ENCODE data around the gene APLP1.

Gene APLP1

DNA sequence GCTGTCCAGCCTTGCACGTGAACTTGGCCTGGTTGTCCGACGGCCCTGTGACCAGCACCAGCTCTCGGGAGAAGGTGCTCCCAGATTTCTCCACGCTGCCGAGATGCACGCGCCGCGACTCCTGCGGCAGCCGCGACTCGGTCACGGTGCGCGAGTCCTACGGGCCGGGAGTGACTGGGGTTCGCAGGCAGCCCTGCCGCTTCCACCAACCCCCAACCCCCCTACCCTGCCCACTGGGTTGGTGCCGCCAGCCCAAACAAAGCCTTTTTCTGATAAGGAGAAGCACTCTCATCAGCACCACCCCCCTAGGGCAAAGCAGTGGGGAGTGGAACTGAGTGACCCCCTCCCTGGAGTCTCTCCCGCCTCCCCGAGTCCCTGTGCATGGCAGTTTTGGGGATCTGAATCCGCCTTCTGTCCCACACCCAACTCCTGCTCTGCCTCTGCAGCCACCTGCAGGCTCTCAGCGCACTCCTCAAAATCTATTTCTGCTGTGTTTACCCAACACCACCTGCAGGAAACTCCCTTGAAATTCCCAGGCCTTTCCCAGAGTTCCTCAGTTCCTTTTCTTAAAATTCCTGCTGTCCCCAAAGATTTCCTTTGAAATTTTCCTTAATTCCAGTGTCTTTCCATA is 22.2 kb upstream of the APLP1 start:
- TF ChIP-seq, protein P1, sequence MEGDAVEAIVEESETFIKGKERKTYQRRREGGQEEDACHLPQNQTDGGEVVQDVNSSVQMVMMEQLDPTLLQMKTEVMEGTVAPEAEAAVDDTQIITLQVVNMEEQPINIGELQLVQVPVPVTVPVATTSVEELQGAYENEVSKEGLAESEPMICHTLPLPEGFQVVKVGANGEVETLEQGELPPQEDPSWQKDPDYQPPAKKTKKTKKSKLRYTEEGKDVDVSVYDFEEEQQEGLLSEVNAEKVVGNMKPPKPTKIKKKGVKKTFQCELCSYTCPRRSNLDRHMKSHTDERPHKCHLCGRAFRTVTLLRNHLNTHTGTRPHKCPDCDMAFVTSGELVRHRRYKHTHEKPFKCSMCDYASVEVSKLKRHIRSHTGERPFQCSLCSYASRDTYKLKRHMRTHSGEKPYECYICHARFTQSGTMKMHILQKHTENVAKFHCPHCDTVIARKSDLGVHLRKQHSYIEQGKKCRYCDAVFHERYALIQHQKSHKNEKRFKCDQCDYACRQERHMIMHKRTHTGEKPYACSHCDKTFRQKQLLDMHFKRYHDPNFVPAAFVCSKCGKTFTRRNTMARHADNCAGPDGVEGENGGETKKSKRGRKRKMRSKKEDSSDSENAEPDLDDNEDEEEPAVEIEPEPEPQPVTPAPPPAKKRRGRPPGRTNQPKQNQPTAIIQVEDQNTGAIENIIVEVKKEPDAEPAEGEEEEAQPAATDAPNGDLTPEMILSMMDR (conservative IDR thresholded peaks at IDR 0.05; ENCODE audit: low read depth, low read length), result no peak
- H3K4me3 ChIP-seq (ENCODE audit: low read depth, low read length), result no peak overlapping the region
- DNase-seq (ENCODE audit: low read depth), result peak; percentile 5

DNA sequence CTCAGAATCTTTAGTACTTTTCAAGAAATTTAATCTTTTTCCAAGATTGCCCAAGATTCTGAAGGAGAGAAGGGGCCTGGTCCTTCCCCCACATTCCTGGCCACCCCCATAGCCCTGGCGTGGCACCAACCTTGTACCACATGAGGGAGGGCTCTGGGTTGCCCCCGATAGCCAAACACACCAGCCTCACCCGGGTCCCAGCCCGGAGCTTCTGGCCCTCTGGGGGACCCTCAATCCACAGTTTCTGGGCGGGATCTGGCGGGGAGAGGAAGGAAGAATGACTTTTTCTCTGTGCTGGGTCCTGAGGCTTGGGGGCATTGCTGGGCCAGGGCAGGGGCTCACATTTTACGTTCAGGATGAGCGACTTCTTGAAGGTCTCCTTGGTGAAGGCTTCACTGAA is 20.5 kb upstream of the APLP1 start:
- TF ChIP-seq, protein P1 (conservative IDR thresholded peaks at IDR 0.05; ENCODE audit: low read depth, low read length), result no peak
- H3K4me3 ChIP-seq (ENCODE audit: low read depth, low read length), result no peak overlapping the region
- DNase-seq (ENCODE audit: low read depth), result no peak

DNA sequence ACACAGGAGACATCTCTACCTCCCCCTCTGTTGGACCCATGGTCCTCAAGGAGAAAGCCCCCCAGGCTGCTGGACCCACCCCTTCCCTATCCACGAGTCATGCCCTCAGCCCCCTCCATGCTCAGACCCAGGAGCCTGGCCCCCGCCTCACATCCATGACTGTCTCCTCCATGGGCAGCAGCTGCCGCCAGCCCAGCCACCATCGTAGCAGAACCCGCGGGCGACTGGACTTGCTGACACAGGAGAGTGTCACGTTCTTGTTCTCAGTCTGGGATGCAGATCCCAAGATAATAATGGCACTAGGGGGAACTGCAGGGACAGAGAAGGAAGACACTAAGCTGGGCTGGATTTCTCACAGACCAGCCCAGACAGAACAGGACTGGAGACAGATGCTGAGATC is 19.9 kb upstream of the APLP1 start:
- TF ChIP-seq, protein P1 (conservative IDR thresholded peaks at IDR 0.05; ENCODE audit: low read depth, low read length), result no peak
- no peak for DNase-seq (ENCODE audit: low read depth)
- H3K4me3 ChIP-seq (ENCODE audit: low read depth, low read length), result no peak overlapping the region

DNA sequence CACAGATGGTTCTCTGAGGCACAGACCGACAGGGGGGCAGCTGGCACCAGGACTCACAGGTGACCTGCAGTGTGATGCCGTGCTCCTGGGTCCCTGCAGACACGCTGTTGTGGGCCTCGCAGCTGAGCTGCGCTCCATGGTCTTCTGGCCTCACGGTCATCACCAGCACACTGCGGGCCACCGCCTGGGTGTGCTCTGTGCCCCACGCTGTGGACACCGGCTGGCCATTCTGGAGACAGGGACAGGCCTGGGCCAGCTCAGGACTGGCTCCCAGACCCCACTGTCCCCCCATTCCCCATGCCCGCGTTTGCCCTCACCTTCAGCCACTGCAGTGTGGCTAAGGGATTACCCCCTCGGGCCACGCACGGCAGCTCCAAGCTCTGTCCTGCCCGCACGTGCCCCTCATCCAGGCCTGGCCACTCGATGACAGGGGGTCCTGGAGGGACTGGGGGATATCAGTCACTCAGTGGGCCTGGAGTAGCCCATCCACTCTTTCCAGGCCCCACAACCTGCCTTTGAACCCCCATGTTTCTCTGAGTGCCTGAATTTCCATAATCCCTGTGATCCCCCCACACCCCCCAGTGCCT is 19.4 kb upstream of the APLP1 start:
- H3K4me3 ChIP-seq (ENCODE audit: low read depth, low read length), result no peak overlapping the region
- no peak for DNase-seq (ENCODE audit: low read depth)
- TF ChIP-seq, protein P1 (conservative IDR thresholded peaks at IDR 0.05; ENCODE audit: low read depth, low read length), result no peak

DNA sequence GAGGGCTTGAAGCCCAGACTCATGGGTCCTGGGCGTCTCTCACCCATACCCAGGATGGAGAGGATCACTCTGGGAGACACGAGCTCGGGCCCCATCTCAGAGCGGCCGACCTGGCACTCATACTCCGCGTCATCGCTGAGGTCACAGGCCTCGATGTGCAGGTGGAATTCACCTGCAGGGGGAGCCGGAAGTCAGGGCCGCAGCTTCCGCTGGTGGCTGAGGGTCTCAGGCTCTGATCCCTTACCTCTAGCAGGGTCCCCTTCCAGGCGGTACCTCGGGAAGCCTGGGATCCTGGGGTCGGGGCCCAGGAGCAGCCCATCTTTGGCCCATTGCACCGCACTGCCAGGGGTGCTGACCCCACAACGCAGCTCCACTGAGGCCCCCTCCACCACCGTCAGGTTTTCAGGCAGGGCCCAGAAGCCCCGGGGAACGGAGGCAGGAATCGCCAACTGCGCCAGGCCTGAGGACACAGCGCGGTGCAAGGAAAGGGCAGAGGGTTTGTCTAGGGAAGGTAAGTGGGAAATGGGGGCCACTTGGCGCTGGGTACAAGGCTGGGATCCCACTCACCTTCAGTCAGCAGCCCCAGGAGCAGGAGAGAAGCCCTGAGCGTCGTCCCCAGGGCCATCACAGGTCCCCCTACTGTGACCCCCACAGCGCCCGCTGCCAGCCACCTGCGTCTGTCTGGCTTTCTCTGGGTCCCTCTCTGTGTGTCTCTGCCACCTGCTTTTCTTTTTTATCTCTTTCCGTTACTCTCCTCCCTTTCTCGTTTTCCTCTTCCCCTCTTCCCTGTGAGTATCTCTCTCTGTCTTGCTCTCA is 17.0 kb upstream of the APLP1 start:
- no peak overlapping the region for H3K4me3 ChIP-seq (ENCODE audit: low read depth, low read length)
- DNase-seq (ENCODE audit: low read depth), result no peak
- TF ChIP-seq, protein P1 (conservative IDR thresholded peaks at IDR 0.05; ENCODE audit: low read depth, low read length), result no peak

DNA sequence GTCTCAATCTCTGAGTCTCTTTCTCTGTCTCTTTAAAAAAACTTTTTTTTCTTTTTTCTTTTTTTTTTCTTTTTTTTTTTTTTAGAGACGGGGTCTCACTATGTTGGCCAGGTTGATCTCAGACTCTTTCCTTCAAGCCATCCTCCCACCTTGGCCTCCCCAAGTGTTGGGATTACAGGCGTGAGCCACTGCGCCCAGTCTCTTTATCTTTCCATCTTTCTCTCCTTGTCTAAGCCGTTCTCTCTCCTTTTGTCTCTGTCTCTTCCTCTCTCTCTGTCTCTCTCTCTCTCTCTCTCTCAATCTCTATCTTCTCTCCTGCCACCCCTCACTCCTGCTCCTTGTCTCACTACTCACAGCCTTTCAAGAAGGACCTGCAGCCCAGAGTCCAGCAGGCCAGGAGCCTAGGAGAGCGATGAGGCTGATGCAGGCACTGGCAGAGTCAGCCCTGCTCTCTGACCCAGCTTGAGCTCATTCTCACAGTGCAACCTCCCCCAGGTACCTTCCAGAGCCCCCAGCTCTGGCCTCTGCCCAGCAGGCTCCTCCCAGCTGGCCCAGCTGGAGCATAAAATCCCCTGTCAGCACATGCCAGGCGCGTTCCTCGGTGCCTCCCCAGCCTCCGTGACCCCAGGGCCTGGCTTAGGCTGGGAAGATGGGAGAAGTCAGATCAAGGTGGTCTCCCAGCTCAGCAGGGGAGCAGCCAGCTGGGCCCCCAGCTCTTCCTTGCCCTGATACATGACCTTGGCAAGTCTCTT is 16.2 kb upstream of the APLP1 start, which contains the start of gene NPHS1:
TSS of gene NPHS1 (minus strand) at position 476 of the 752 bp plus-strand sequence. CDS start 667 bp downstream, outside the sequence.
- DNase-seq (ENCODE audit: low read depth), result no peak
- no peak within 1 kb of the TSS for H3K4me3 ChIP-seq (ENCODE audit: low read depth, low read length)
- TF ChIP-seq, protein P1 (conservative IDR thresholded peaks at IDR 0.05; ENCODE audit: low read depth, low read length), result no peak
